NCI-H82 treated with DMSO at 0.1 percent for 48 hours (cell line): Measurements from ENCODE around the gene HTT.

ENCODE experiments used
- DNase-seq: peaks from one replicate; lab custom pipeline; 2025; ENCODE audit not compliant: unreplicated experiment; lab: John Stamatoyannopoulos, UW

HTT gene

GRCh38 chr4:3286335-3287175 lies 212.1 kb downstream of the HTT start:
- no peak for DNase-seq

- DNase-seq = no peak
Observed at GRCh38 chr4:3287271-3287971, 212.9 kb downstream of the HTT start.

- no peak for DNase-seq
Observed at GRCh38 chr4:3287972-3288570, 213.6 kb downstream of the HTT start.

GRCh38 chr4:3288571-3289094 lies 214.2 kb downstream of the HTT start:
- no peak for DNase-seq

GRCh38 chr4:3290476-3290875 lies 216.0 kb downstream of the HTT start:
- no peak for DNase-seq

- no peak for DNase-seq
Observed at GRCh38 chr4:3290889-3291321, 216.4 kb downstream of the HTT start.

GRCh38 chr4:3291411-3291968 lies 217.0 kb downstream of the HTT start:
- peak; percentile 1 for DNase-seq

GRCh38 chr4:3291969-3292570 lies 217.6 kb downstream of the HTT start:
- no peak for DNase-seq

- DNase-seq = peak; percentile 65
Observed at GRCh38 chr4:3292571-3293400, 218.3 kb downstream of the HTT start, which contains the start of gene RGS12. TSS of gene RGS12 (plus strand) at chr4:3293021. CDS start at chr4:3316171, 23,150 bp downstream.
